Measurements from ENCODE around the gene GDPD5. TPM values are rescaled to one million over a fixed set of nuclear protein-coding genes. Genes with fewer than 3 reads are reported as not detected.

GDPD5 gene
- polyA plus RNA-seq, 1 experiment = 7.7 TPM

DNA sequence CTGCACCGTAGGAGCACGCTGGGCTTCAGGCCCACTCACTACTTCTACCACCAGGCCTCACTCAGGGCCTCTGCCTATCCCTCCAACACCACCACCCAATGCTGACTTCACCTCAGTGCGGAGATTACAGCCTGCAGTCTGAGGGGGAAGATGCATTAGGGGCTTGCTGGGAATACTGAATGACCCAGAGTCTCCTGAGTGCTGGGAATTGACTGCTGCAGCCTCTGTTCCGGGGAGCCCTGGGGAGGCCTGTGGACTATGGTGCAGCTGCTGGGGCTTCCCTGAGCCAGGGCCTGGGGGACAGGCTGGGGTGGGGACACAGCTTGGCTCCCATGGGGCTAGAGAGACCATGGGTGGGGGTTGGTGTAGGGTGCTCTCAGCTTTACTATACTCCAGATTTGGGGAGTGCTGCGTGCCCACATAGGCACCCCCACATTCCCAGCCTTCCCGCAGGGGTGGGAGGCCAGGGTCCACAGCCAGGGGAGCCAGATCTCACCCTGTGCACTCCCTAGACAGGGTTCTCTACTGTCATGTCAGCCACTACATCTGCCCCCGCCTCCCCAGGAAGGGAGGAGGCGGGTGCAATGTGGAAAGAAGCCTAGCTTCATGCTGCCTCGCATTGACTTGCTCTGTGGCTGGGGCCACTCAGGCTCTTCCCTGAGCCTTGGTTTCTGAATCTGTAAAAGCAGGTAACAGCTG is 44.4 kb downstream of the GDPD5 start:
- Histone ChIP-seq H3K4me3 (ENCODE audit: low read depth, low read length) (no peak overlapping the region), H3K36me3 (ENCODE audit: control insufficient read depth, insufficient read depth, low read length) (no peaks in the 10 kb centered on the region; the same call in 1 of the 2 replicates), H3K27me3 (ENCODE audit: control insufficient read depth, insufficient read depth, low read length) (no peaks in the 10 kb centered on the region)
- no peak for DNase-seq (ENCODE audit: low read depth)
- CTCF ChIA-PET = interaction anchor here (1.1 kb wide), 1 partner anchor 35 kb away, joined by 3 read pairs; no protein-coding TSS in a partner anchor
- TF ChIP-seq, protein P1, sequence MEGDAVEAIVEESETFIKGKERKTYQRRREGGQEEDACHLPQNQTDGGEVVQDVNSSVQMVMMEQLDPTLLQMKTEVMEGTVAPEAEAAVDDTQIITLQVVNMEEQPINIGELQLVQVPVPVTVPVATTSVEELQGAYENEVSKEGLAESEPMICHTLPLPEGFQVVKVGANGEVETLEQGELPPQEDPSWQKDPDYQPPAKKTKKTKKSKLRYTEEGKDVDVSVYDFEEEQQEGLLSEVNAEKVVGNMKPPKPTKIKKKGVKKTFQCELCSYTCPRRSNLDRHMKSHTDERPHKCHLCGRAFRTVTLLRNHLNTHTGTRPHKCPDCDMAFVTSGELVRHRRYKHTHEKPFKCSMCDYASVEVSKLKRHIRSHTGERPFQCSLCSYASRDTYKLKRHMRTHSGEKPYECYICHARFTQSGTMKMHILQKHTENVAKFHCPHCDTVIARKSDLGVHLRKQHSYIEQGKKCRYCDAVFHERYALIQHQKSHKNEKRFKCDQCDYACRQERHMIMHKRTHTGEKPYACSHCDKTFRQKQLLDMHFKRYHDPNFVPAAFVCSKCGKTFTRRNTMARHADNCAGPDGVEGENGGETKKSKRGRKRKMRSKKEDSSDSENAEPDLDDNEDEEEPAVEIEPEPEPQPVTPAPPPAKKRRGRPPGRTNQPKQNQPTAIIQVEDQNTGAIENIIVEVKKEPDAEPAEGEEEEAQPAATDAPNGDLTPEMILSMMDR (IDR thresholded peaks at IDR 0.05; ENCODE audit: insufficient read depth, low read depth, low read length) = no peak
- POLR2A ChIA-PET = no interaction called here

DNA sequence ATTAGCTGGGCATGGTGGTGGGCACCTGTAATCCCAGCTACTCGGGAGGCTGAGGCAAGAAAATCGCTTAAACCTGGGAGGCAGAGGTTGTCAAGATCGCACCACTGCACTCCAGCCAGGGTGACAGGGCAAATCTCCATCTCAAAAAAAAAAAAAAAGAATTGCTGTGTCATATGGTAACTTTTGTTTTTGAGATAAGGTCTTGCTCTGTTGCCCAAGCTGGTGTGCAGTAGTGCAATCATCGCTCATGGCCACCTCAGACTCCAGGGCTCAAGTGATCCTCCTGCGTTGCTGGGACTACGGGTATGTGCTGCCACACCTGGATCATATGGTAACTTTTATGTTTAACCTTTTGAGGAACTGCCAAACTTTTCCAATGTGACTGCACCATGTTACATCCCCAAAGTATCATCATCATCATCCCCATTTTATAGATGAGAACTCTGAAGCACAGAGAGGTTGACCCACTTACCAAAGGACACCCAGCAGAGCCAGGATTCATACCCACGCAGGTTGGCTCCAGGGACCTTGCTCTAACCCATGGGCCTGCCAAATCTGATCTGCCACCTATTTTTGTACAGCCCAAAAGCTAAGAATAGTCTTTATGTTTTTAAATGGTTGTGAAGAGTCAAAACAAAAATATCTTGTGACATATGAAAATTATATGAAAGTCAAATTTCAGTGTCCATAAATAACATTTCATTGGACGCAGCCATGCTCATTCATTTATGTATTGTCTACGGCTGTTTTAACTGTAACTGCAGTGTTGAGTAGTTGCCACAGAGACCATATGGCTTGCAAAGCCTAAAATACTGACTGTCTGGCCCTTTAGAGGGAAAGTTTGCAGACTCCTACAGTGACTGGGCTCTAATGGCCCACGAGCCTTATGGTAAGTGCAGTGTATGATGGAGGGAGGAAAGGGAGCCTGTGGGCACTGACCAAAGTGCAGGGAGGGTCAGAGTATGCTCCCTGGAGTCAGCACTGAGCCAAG is 45.3 kb downstream of the GDPD5 start:
- Histone ChIP-seq H3K36me3 (ENCODE audit: control insufficient read depth, insufficient read depth, low read length) (no peaks in the 10 kb centered on the region; the same call in 1 of the 2 replicates), H3K4me3 (ENCODE audit: low read depth, low read length) (no peak overlapping the region), H3K27me3 (ENCODE audit: control insufficient read depth, insufficient read depth, low read length) (no peaks in the 10 kb centered on the region)
- ChIA-PET CTCF (interaction anchor here (1.1 kb wide), 1 partner anchor 35 kb away, joined by 3 read pairs; no protein-coding TSS in a partner anchor), POLR2A (no interaction called here)
- DNase-seq (ENCODE audit: low read depth) = no peak
- TF ChIP-seq, protein P1 (IDR thresholded peaks at IDR 0.05; ENCODE audit: insufficient read depth, low read depth, low read length) = no peak

- no peak for DNase-seq (ENCODE audit: low read depth)
- ChIA-PET CTCF (no interaction called here), POLR2A (no interaction called here)
- Histone ChIP-seq H3K27me3 (ENCODE audit: control insufficient read depth, insufficient read depth, low read length) (no peaks in the 10 kb centered on the region), H3K4me3 (ENCODE audit: low read depth, low read length) (no peak overlapping the region), H3K36me3 (ENCODE audit: control insufficient read depth, insufficient read depth, low read length) (no peaks in the 10 kb centered on the region; the same call in 1 of the 2 replicates)
- TF ChIP-seq, protein P1 (IDR thresholded peaks at IDR 0.05; ENCODE audit: insufficient read depth, low read depth, low read length) = no peak
Observed at GRCh38 chr11:75479597-75480145, 46.1 kb downstream of the GDPD5 start.

DNA sequence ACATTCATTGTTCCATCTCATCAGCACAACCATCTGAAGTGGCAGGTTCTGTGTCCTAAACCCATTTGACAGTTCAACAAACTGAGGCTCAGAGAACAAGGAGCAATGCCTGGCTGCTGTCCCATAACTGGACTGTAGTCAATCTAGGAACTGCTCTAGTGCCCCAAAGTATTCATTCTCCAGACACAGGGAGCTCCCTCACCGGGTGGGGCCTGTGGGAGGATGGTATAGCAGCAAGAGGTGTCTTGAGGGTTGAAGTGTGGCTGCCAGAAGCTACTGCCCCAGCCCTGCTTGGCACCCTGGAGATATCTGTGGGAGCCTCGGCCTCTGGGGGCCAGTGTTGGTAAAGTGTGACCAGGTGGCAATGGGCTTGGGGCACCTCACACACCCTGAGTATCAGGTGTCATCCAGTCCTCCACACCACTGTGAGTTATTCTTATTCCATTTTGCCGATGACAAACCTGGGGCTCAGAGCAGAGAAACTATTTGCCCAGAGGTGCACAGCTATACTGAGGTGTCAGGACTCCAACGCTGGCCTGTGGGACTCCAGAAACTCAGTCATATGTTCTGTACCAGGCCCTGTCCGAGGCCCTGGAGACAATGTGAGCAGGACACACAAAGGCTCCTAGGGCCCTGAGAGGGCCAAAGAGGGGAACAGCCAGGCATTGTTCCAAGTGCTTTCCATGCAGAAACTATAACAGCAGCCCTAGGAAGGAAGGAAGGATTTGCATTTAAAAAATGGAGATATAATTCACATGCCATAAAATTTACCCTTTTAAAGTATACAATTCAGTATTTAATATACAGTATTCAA is 46.8 kb downstream of the GDPD5 start:
- TF ChIP-seq, protein P1 (IDR thresholded peaks at IDR 0.05; ENCODE audit: insufficient read depth, low read depth, low read length) = no peak
- ChIA-PET CTCF (interaction anchor here (0.7 kb wide), 1 partner anchor 34 kb away, joined by 3 read pairs; no protein-coding TSS in a partner anchor), POLR2A (no interaction called here)
- Histone ChIP-seq H3K4me3 (ENCODE audit: low read depth, low read length) (no peak overlapping the region), H3K27me3 (ENCODE audit: control insufficient read depth, insufficient read depth, low read length) (no peaks in the 10 kb centered on the region), H3K36me3 (ENCODE audit: control insufficient read depth, insufficient read depth, low read length) (no peaks in the 10 kb centered on the region; the same call in 1 of the 2 replicates)
- no peak for DNase-seq (ENCODE audit: low read depth)

Measured in BJ (cell line).